ENCODE measurements around the gene DNAH6. TPM values are rescaled to one million over a fixed set of nuclear protein-coding genes. Genes with fewer than 3 reads are reported as not detected.

DNAH6 gene
- polyA plus RNA-seq, 1 donor (not counting 4 experiments of a cell fraction or from before 2014, with no cell fraction given) = 0.05 TPM

DNA sequence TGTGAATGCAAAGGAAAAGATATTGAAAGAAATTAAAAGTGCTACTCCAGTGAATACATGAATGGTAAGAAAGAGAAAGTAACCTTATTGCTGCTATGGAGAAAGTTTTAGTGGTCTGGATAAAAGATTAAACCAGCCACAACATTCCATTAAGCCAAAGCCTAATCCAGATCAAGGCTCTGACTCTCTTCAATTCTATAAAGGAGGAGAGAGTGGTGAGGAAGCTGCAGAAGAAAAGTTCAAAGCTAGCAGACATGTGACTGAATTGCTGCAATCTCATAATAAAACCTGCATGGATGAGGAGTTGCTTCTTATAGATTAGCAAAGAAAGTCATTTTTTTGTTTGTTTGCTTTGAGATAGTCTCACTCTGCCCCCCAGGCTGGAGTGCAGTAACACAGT, 130.2 kb downstream of the DNAH6 start:
- dilution Hi-C loops (cut with MboI; ENCODE audit: extremely low pct_ligation_motif_present, low sequenced_read_pairs) = no loop called here
- Histone ChIP-seq H4K20me1 (ENCODE audit: control insufficient read depth, extremely low read depth, insufficient read depth, low read length) (no peaks in the 10 kb centered on the region), H3K9me3 (ENCODE audit: control insufficient read depth, low read depth, low read length) (no peaks in the 10 kb centered on the region), H2AFZ (ENCODE audit: control insufficient read depth, low read length) (no peak overlapping the region), H3K79me2 (ENCODE audit: control insufficient read depth, insufficient read depth, low read length) (no peaks in the 10 kb centered on the region), H3K9ac (ENCODE audit: control insufficient read depth, extremely low read depth, insufficient read depth, low read length) (no peak overlapping the region), H3K27me3 (ENCODE audit: control insufficient read depth, extremely low read depth, insufficient read depth, low read length) (no peaks in the 10 kb centered on the region), H3K36me3 (ENCODE audit: control insufficient read depth in 2 of 2, extremely low read depth in 1 of 2, insufficient read depth in 2 of 2, low read length in 2 of 2) (no peaks in the 10 kb centered on the region), H3K9me1 (ENCODE audit: control insufficient read depth, extremely low read depth, insufficient read depth, low read length) (no peaks in the 10 kb centered on the region), H3K4me2 (ENCODE audit: control insufficient read depth, extremely low read depth, insufficient read depth, low read depth, low read length) (no peak overlapping the region), H3K4me3 (ENCODE audit: control insufficient read depth in 2 of 3, extremely low read depth in 1 of 3, insufficient read depth in 2 of 3, low read depth in 1 of 3, low read length in 3 of 3) (no peak overlapping the region), H3K27ac (ENCODE audit: control insufficient read depth, insufficient read depth, low read length) (no peak overlapping the region), H3K4me1 (ENCODE audit: control insufficient read depth, extremely low read depth, insufficient read depth, low read length) (no peaks in the 10 kb centered on the region)
- FAIRE-seq (no peak), DNase-seq (ENCODE audit: low read depth, low spot score) (no peak)
- no peak for TF ChIP-seq EZH2 (IDR thresholded peaks at IDR 0.05; ENCODE audit: low read length)
- TF ChIP-seq, protein P1, sequence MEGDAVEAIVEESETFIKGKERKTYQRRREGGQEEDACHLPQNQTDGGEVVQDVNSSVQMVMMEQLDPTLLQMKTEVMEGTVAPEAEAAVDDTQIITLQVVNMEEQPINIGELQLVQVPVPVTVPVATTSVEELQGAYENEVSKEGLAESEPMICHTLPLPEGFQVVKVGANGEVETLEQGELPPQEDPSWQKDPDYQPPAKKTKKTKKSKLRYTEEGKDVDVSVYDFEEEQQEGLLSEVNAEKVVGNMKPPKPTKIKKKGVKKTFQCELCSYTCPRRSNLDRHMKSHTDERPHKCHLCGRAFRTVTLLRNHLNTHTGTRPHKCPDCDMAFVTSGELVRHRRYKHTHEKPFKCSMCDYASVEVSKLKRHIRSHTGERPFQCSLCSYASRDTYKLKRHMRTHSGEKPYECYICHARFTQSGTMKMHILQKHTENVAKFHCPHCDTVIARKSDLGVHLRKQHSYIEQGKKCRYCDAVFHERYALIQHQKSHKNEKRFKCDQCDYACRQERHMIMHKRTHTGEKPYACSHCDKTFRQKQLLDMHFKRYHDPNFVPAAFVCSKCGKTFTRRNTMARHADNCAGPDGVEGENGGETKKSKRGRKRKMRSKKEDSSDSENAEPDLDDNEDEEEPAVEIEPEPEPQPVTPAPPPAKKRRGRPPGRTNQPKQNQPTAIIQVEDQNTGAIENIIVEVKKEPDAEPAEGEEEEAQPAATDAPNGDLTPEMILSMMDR (optimal IDR thresholded peaks at IDR 0.05 in 1 of 3, IDR thresholded peaks at IDR 0.05 in 1 of 3, conservative IDR thresholded peaks at IDR 0.05 in 1 of 3; ENCODE audit: extremely low read depth in 1 of 3, insufficient read depth in 2 of 3, low read length in 3 of 3) = no peak

DNA sequence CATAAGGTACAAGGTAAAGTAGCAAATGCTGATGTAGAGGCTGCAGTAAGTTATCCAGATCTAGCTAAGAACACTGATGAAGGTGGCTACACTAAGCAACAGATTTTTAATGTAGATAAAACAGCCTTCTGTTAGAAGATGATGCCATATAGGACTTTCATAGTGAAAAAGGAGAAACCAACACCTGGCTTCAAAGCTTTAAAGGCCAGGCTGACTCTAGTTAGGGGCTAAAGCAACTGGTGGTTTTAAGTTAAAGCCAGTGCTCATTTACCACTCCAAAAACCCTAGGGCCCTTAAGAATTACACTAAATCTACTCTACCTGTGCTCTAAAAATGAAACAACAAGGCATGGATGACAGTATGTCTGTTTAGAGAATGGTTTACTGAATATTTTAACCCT, 131.0 kb downstream of the DNAH6 start:
- H3K9me1 ChIP-seq (ENCODE audit: control insufficient read depth, extremely low read depth, insufficient read depth, low read length) = no peaks in the 10 kb centered on the region
- no peaks in the 10 kb centered on the region for H3K79me2 ChIP-seq (ENCODE audit: control insufficient read depth, insufficient read depth, low read length)
- H3K9ac ChIP-seq (ENCODE audit: control insufficient read depth, extremely low read depth, insufficient read depth, low read length) = no peak overlapping the region
- H3K27me3 ChIP-seq (ENCODE audit: control insufficient read depth, extremely low read depth, insufficient read depth, low read length) = no peaks in the 10 kb centered on the region
- no peaks in the 10 kb centered on the region for H3K36me3 ChIP-seq (ENCODE audit: control insufficient read depth in 2 of 2, extremely low read depth in 1 of 2, insufficient read depth in 2 of 2, low read length in 2 of 2)
- dilution Hi-C loops (cut with MboI; ENCODE audit: extremely low pct_ligation_motif_present, low sequenced_read_pairs) = no loop called here
- no peaks in the 10 kb centered on the region for H3K4me1 ChIP-seq (ENCODE audit: control insufficient read depth, extremely low read depth, insufficient read depth, low read length)
- H4K20me1 ChIP-seq (ENCODE audit: control insufficient read depth, extremely low read depth, insufficient read depth, low read length) = no peaks in the 10 kb centered on the region
- H3K4me2 ChIP-seq (ENCODE audit: control insufficient read depth, extremely low read depth, insufficient read depth, low read depth, low read length) = no peak overlapping the region
- FAIRE-seq (no peak), DNase-seq (ENCODE audit: low read depth, low spot score) (no peak)
- H2AFZ ChIP-seq (ENCODE audit: control insufficient read depth, low read length) = no peak overlapping the region
- H3K4me3 ChIP-seq (ENCODE audit: control insufficient read depth in 2 of 3, extremely low read depth in 1 of 3, insufficient read depth in 2 of 3, low read depth in 1 of 3, low read length in 3 of 3) = no peak overlapping the region
- TF ChIP-seq, protein P1 (optimal IDR thresholded peaks at IDR 0.05 in 1 of 3, IDR thresholded peaks at IDR 0.05 in 1 of 3, conservative IDR thresholded peaks at IDR 0.05 in 1 of 3; ENCODE audit: extremely low read depth in 1 of 3, insufficient read depth in 2 of 3, low read length in 3 of 3) = no peak
- no peak for TF ChIP-seq EZH2 (IDR thresholded peaks at IDR 0.05; ENCODE audit: low read length)
- H3K27ac ChIP-seq (ENCODE audit: control insufficient read depth, insufficient read depth, low read length) = no peak overlapping the region
- H3K9me3 ChIP-seq (ENCODE audit: control insufficient read depth, low read depth, low read length) = no peaks in the 10 kb centered on the region
